GM21526 (cell line): ENCODE data around the gene RETREG2.

Experiments
- ATAC-seq: cut with Tn5 transposase; IDR thresholded peaks from one replicate; pipeline ENCODE4 v1.9.1; 2021; ENCODE audit warnings: moderate library complexity; ENCODE audit not compliant: unreplicated experiment, low FRiP score

RETREG2 gene, protein sequence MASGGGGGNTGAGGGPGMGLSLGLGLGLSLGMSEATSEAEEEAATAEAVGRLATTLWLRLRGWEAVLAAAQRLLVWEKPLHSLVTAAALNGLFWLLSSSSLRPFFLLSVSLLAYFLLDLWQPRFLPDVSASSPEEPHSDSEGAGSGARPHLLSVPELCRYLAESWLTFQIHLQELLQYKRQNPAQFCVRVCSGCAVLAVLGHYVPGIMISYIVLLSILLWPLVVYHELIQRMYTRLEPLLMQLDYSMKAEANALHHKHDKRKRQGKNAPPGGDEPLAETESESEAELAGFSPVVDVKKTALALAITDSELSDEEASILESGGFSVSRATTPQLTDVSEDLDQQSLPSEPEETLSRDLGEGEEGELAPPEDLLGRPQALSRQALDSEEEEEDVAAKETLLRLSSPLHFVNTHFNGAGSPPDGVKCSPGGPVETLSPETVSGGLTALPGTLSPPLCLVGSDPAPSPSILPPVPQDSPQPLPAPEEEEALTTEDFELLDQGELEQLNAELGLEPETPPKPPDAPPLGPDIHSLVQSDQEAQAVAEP

DNA sequence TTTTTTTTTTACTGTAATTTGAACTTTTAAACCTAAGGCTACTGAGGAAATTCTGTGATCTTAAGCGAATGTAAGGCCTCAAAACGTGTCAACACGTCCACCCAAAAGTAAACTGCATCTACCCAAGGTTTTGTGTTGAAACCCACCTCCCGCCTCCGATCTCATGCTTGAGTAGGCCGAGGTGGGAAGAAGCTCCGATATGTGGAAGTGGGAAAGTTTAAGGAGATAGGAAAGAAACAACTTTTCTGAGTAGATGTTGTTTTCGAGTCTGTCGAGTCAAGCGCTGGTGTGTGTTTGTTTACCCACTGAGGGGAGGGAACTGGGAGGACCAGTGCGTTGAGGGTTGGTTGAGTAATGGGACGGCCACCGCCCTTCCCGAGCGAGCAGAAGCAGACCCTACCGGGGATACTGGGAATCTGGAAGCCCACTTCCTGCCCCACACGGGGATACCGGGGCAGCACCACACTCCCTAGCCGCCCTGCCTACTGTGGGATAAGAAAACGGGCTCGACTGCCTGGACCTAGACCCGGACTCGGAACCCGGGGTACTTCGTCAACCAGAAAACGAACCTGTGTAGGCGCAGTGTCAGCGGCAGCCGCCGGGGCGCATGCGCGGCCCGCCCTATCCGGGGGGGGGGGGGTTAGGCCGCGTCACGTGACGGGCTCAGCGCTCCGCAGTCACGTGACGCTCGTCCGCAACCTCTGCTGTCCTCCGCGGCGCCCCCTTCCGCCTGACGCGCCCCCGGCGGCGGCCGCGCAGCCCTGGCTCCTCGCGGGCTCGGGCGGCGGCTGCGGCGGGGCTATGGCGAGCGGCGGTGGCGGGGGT is at the start of gene RETREG2:
TSS of gene RETREG2 (plus strand) at position 724 of the 825 bp plus-strand sequence. CDS start at position 802, 78 bp downstream.
- ATAC-seq, result peak; percentile 30

DNA sequence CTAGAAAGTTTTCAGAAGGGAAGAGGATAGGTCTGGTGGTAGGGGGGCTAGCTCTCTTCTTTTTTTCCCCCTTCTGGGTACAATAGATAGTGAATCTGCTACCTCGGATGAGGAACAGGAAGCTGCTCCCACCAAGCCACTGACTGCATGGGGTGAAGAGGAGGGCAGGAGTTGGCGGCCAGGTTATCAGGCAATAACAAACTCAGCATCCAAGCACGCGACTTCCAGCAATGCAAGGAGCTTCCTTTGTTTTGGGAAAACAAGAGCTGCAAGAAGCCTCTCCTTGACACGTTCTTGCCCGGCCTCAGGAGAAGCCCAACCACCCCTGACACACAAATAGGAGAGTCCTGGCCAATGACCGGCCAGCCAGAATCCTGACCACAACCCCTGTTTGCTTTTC is 49.7 kb upstream of the RETREG2 start:
- no peak for ATAC-seq

DNA sequence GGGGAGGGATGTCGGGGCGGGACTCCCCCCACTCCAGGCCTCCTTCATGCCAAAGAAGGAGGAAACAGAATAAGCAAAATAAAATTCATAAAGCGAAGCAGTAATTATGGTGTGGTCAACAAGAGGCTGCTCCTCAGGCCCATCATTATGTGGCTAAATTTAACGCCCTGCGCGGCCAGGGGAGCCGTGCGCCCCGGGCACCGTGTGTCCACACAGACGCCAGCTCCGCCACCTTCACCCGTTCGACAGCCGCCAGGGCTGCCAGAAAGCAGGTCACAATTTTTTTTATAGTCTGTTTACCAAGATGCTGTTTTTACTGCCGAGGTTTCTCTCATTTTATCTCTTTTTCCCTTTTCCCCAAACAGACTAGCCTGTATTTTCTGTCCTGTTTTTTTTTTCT is 48.5 kb upstream of the RETREG2 start:
- ATAC-seq, result no peak

DNA sequence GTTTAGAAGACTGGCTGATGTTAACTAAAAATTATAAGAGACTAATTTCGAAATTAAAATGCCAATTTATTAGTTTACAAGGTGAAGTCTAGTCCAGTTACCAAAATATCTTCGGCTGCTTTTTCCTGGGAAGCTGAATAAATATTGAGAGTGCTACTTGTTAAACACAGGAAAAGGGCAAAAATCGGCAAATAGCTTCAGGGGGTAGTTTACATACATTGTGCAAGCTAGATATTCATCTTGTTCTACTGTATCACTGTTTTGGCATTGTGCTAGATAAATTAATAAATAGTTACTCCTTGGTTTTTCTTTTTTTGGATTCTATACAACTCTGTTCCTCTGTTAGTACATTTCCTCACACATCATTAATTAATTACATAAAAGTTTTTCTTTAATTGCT is 46.7 kb upstream of the RETREG2 start:
- no peak for ATAC-seq

DNA sequence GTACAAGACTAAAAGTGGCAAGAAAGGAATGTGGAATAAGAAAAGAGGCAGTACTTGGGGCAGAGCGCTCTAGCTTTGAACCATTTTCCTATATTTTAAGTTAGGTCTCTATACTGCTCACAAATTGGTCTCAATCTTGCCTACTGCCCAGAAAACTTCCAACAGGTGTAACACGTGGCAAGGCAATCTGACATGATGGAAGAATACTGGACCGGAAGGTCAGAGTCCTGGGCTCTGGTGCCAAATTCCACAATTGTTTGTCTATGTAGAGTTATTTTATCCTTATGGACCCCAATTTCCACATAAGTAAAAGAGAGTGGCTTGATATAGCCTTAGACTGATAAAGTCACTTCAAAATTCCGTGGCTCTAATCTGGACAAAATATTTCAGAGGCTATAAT is 46.3 kb upstream of the RETREG2 start:
- no peak for ATAC-seq

DNA sequence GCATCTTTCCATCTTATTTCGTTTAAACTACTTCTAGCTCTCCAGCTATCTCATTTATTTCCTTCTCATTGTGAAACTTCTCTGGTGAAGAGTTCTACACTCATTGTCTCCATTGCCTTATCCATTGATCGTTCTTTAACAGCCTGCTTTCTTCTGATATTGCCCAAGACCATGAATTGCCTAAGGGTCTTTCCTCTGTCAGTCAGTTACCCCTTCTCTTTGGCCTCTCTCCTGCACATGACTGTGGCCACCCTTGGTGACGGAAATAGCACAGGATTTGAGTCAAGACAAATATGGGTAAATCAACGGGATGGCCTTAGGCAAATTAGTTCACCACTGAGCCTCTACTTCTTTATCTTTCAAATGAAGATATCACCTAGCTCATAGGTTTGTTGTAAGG is 44.1 kb upstream of the RETREG2 start:
- ATAC-seq, result no peak

DNA sequence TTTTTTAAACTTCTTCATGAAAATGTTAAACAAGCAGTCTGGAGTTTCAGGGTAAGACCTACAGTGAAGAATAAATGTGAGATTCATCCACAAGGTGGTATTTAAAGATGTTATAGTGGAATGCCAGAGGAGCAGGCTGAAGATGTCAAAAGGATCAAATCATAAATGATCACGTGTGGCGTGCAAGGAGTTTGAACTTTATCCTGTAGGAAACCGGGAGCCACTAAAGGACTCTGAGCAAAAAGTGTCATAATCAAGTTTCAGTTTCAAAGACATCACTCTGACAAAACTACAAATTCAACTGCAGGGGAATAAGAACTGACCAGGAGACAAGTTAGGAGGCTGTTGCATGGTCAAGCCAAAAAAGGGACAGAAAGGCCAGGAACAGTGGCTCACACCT is 37.4 kb upstream of the RETREG2 start:
- ATAC-seq, result no peak

DNA sequence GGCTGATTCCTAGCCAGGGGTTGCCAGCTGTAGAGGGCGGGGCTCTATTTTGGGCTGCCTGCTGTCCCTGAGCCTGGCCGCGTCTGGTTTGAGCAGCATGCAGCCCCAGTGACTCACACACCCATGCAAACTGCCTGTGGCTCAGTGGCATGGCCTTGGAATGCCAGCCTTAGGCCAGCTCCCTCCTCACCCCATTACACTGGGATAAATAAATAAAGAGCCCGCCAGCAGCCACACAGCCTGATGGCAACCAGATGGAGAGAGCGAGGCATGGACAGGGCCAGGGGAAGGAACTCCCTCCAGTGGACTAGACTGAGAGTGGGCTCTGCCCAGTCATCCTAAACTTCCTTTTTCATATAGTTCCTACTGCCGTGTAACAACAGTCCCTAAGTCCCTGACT is 35.7 kb upstream of the RETREG2 start:
- ATAC-seq, result no peak

DNA sequence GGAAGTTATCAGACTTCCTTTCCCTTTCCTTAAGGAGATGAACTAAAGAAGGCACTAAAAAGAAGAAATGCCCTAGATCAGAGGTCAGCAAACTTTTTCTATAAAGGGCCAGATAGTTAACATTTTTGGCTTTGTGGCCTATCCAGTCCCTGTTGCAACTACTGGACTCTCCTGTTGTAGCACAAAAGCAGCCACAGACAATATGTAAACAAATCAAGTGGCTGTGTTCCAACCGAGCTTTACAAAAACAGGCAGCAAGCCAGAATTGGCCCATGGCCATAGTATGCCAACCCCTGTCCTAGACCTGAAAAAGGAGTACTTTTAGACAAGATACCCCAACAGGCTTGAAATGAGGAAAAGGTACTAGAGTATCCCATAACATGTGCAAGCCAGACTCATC is 28.4 kb upstream of the RETREG2 start:
- ATAC-seq, result no peak

DNA sequence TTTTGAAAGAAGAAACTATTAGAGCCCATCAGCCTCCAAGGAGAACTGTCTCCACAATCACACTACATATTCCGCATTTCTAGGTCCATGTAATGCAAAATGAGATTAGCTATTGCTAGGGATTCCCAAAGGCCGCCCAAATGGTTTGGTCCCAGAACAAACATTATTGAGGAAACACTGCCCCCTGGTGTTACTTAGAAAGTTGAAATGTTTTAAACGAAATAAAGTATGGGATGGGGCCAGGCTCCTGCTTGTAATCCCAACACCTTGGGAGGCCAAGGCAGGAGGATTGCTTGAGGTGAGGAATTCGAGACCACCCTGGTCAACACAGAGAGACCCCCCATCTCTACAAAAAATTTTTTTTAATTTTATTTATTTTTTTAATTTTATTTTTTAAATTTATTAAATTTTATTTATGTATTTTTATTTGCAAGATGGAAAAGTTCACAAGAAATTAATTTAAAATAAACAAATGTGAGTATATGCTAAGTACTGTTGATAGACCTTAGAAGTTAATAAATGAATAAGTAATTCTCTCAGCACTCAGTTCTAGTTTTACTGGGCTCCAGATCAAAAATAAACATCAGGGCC is 22.9 kb upstream of the RETREG2 start:
- no peak for ATAC-seq

DNA sequence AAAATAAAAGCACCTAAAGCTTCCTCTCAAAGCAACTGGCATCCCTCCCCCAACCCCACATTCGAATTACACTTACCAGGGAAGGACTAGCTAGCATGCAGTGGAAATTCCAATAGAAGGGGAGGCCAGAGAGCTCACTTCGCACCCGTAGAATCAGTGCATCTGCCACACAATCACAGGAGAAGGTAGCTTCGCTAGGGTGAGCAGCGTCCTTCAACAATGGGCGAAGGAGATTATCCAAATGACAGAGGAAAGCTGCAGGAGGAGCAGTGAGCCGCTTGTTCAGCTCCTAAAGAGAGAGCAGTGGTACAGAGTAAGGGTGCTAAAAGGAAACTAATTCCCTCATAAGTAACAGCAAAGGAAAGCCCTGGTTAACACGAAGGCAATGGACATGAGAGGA is 20.7 kb upstream of the RETREG2 start:
- no peak for ATAC-seq

DNA sequence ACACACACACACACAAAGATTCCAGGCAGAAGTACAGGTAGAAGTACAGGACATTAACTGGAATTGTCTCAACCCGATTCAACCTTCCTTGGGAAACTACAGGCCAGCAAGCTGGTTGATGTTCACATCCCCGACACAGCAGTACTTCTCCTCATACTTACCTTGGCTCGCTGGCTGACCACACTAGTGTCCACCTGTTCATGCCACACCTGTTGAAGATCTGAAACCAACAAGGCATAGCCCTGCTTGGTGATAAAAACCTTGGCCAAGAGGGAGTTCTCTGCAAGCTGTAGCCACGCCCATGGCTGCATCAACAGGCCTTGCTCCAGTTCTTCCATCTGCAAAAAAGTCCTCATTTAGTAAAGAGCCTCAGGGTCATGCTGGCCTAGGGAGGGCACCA is 20.1 kb upstream of the RETREG2 start:
- no peak for ATAC-seq

DNA sequence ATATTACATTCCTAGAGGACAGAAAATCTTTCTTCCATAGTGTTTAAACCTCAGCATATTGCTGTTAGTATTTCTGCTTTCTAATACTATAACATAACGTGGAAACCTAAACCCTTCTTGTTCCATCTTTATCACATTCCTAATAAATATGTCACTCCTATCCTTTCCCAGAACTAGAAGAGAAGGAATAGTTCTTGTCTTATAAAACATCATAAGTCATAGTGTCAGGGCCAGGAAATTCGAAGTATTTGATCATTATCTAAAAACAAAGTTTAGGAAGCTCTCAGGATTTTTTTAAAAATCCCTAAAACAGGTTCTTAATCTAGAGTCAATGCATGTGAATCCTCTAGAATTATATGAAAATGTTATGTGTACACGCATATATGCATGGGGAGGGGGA is 19.5 kb upstream of the RETREG2 start:
- ATAC-seq, result no peak

DNA sequence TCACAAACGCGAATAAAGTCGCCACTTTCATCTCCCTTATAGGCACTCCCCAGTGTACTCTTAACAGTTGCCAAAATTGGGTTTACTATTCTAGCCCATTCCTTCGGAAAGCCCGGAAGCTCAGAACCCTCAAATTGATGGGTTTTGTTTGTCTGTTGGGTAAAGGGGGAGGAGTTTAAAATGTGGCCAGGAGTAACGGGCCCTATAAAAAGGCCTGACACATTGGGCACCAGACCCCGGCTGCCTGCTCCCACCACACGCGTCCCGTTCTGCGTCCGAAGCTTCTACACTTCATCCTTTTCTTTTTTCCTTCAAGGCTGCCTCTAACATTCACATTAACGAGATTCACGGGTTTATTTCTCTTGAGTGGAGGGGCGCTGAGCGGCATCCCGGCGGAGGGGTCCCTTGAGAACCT is 18.3 kb upstream of the RETREG2 start:
- peak; percentile 3 for ATAC-seq

DNA sequence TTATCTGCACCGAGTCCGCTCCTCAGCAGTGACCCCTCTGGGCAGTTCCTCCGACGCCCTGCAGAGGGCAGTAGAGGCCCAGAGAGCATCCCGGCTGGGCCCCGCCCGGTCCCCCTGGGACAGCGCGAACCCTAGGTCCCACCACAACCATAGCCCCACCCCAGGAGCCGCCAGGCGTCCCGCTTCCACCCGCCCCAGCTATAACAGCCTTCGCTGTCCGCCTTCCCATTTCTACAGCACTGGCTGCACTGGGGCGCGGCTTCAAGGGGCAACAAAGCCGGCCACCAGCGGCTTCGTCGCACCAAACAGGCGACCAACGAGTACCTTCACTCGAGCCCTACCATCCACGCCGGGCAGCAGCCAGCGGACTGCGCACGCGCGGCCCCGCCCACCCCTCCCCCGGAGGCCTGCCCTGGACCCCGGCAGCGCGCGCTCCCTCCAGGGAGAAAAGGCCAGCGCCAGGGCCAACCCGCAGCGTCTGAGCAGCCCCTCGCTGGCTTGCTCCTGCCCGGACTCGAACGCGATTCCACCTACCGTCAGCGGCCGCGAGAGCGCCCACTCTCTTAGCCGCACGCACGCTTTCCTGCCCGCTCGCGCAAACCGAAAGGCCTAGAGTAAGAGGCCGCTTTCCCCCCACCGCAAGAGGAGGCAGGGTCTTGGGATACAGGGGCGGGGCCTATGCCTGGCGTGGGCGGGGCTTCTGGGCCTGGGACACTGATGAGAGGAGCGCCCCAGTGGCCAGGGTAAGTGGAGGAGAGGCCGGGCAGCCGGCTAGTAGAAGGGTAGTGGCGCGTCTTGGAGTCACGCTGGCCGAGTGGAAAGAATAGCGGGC is 17.7 kb upstream of the RETREG2 start, which contains the start of gene NHEJ1:
TSS of gene NHEJ1 (minus strand) at position 630 of the 832 bp plus-strand sequence. CDS start 2,453 bp downstream, outside the sequence.
- peak; percentile 80 for ATAC-seq

DNA sequence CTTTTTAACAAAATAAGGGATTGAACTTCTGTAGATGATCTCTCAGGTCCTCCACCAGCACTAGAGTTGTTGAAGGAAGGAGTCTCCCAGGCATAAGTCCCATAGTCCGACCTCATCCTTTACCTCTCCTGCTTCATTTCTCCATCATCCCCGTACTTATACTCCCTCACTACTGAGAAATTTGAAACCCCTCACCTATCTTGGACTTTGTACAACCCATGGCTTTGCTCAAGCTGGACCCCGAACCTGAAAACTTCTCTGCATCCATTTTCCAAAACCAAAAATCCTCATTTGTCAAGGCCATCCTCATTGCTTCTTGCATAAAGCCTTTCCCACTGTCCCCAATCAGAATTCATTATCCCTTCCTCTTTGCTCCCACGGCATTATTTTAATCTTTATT is 17.0 kb upstream of the RETREG2 start:
- ATAC-seq, result no peak

DNA sequence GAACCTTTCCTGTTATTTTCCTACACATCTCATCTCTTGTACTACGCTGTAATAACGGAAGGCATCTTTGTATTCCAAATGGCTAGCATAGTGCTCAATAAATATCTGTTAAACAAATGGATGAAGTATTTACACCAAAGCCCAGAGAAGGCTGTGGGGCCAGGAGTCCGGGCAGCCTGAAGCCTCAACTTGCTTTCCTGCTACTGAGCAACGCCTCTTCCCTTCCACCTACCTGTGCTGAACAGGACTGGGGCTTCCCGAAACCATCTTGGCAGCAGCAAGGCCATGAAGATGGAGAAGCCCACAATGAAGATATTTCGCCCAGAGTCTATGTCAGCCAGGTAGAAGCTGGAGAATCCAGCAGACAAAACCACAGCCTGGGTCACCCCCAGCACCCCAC is 14.9 kb upstream of the RETREG2 start:
- no peak for ATAC-seq

DNA sequence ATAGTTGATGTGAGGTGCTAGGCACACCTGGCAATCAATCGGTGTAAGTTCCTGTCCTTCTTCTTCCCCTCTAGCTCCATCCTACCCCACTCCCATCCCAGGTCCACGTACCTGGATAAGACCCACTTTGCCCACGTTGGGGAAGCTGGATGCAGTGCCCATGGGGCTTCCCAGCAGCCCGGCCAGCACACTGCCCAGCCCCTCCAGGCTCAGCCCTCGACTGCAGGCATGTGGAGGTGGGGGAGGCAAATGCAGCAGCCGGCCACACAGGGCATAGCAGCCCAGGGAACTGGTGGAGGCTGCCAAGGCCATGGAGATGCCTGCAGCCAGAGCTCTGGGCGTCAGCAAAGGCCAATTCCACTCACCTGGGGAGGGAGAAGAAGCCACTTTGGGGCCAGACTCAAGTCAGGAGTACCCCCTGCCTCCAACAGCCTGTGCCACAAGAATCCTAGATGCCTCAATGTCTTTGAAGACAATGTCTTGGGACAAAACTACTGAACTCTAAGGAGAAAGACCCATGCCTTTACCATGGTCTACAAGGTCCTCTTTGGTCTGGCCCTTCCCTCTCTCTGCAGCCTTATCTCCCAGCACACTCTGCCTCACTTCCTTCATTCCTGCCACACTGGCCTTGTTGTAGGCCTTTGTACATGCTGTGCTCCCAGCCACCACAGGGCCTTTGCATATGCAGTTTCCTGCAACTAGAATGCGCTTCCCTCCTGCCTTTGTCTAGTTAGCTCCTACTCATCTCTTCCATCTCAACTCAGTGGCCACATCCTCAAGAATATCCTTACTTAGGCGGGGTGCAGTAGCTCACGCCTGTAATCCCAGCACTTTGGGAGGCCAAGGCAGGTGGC is 12.8 kb upstream of the RETREG2 start:
- no peak for ATAC-seq

DNA sequence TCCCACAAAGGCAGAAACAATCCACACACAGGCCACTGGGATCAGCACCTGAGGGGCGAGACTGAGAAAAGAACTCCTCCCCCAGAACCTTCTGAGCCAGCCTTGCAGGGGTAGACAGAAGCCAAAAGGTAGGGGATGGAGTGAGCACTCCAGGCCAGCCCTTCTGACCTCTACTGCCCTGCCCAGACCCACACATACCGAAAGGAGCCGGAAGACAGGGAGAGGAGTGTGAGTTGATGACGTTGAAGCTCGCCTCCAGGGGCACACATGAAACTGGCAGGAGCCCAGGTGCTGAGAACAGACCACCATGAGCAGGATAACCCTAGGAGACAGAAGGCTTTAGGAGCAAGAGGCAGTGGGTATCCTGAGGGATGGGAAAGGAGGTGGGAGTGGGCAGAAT is 10.1 kb upstream of the RETREG2 start:
- no peak for ATAC-seq
